CD14-positive monocyte (primary cell): ENCODE data around the gene ZRANB1. TPM values are rescaled to one million over a fixed set of nuclear protein-coding genes. Genes with fewer than 3 reads are reported as not detected.

Experiments used
- DNase-seq, 3 donors: peaks; one replicate each; pipeline ENCODE4 v3.0.0-alpha.2; 2011 to 2022
- H2AFZ ChIP-seq: 2 replicates; pipeline ENCODE4 v1.6.0; 2012; ENCODE audit warnings: mild to moderate bottlenecking, low read depth, low read length, inconsistent platforms; ENCODE audit not compliant: insufficient read depth, poor library complexity, severe bottlenecking
- H3K27ac ChIP-seq, 2 donors: 1 replicate in 1 of 2; 2 replicates in 1 of 2; pipeline ENCODE4 v1.5.1; 2012 to 2013; ENCODE audit warnings: low read length in 2 of 2, control low read depth in 1 of 2, inconsistent platforms in 1 of 2, low read depth in 1 of 2, mild to moderate bottlenecking in 1 of 2
- H3K27me3 ChIP-seq, 2 donors: one replicate each; pipeline versions ENCODE4 v1.6.0 to v1.6.1; 2011 to 2013; ENCODE audit warnings: low read length in 2 of 2; ENCODE audit not compliant: control insufficient read depth in 2 of 2, insufficient read depth in 2 of 2
- H3K36me3 ChIP-seq, 2 donors: replicated peaks in 1 of 2; 1 replicate in 1 of 2; 2 replicates in 1 of 2; pipeline versions ENCODE4 v1.5.1 to v1.6.1; 2012 to 2013; ENCODE audit warnings: low read length in 2 of 2, control low read depth in 1 of 2, inconsistent platforms in 1 of 2, mild to moderate bottlenecking in 1 of 2; ENCODE audit not compliant: insufficient read depth in 2 of 2, control insufficient read depth in 1 of 2
- H3K4me1 ChIP-seq, 2 donors: 1 replicate in 1 of 2; 2 replicates in 1 of 2; pipeline versions ENCODE4 v1.5.1 to v1.6.1; 2012 to 2013; ENCODE audit warnings: low read length in 2 of 2, control low read depth in 1 of 2, inconsistent platforms in 1 of 2, mild to moderate bottlenecking in 1 of 2, moderate library complexity in 1 of 2; ENCODE audit not compliant: insufficient read depth in 2 of 2, control insufficient read depth in 1 of 2
- H3K4me2 ChIP-seq: replicated peaks from 2 replicates; pipeline ENCODE3; 2012; ENCODE audit warnings: low read length, moderate library complexity, mild to moderate bottlenecking; ENCODE audit not compliant: poor library complexity, severe bottlenecking; ENCODE audit errors: extremely low read depth
- H3K4me3 ChIP-seq, 3 experiments: fragments of 200-600 bp in 1 of 3; sonication (generic) in 1 of 3; replicated peaks in 1 of 3; 1 replicate in 2 of 3; 2 replicates in 1 of 3; pipeline ENCODE4 v1.5.1; 2011 to 2013; ENCODE audit warnings: low read length in 3 of 3, mild to moderate bottlenecking in 3 of 3, control low read depth in 2 of 3, low read depth in 2 of 3, inconsistent platforms in 1 of 3, moderate library complexity in 1 of 3
- H3K79me2 ChIP-seq: 2 replicates; pipeline ENCODE4 v1.6.0; 2012; ENCODE audit warnings: mild to moderate bottlenecking, control low read depth, inconsistent platforms, low read length, moderate library complexity; ENCODE audit not compliant: insufficient read depth
- H3K9ac ChIP-seq: 2 replicates; pipeline ENCODE4 v1.6.0; 2017; ENCODE audit warnings: low read length, mild to moderate bottlenecking; ENCODE audit not compliant: insufficient read depth, poor library complexity, severe bottlenecking
- H3K9me3 ChIP-seq, 2 donors: replicated peaks in 1 of 2; 1 replicate in 1 of 2; 2 replicates in 1 of 2; pipeline versions ENCODE4 v1.5.1 to v1.6.1; 2012 to 2013; ENCODE audit warnings: low read length in 2 of 2, control low read depth in 1 of 2; ENCODE audit not compliant: control insufficient read depth in 1 of 2, insufficient read depth in 1 of 2
- H4K20me1 ChIP-seq: 2 replicates; pipeline ENCODE4 v1.6.0; 2012; ENCODE audit warnings: mild to moderate bottlenecking, low read length, control low read depth, moderate library complexity; ENCODE audit not compliant: insufficient read depth
- H3K27ac Mint-ChIP-seq, 7 donors: one replicate each; pipeline ENCODE4 v1.8.0; 2020; ENCODE audit warnings: mild to moderate bottlenecking in 7 of 7, mixed read lengths in 7 of 7, moderate library complexity in 6 of 7, inconsistent platforms in 2 of 7
- H3K27me3 Mint-ChIP-seq, 3 donors: one replicate each; pipeline ENCODE4 v1.8.0; 2021 to 2022; ENCODE audit warnings: low read depth in 3 of 3, mild to moderate bottlenecking in 3 of 3, mixed read lengths in 3 of 3, moderate library complexity in 3 of 3, inconsistent platforms in 1 of 3
- H3K36me3 Mint-ChIP-seq, 2 donors: one replicate each; pipeline ENCODE4 v1.8.0; 2020; ENCODE audit warnings: mixed read lengths in 2 of 2, inconsistent platforms in 1 of 2, mild to moderate bottlenecking in 1 of 2
- H3K4me1 Mint-ChIP-seq: one replicate; pipeline ENCODE4 v1.8.0; 2020; ENCODE audit warnings: mild to moderate bottlenecking, mixed read lengths
- H3K4me3 Mint-ChIP-seq, 2 donors: one replicate each; pipeline ENCODE4 v1.8.0; 2020; ENCODE audit warnings: mild to moderate bottlenecking in 2 of 2, mixed read lengths in 2 of 2, moderate library complexity in 1 of 2
- H3K9me3 Mint-ChIP-seq, 7 donors: one replicate each; pipeline ENCODE4 v1.8.0; 2020 to 2022; ENCODE audit warnings: mixed read lengths in 7 of 7, mild to moderate bottlenecking in 6 of 7, moderate library complexity in 6 of 7, inconsistent platforms in 2 of 7
- CTCF ChIP-seq: fragments of 200-600 bp; IDR thresholded peaks from one replicate; pipeline ENCODE4 v1.8.0; 2022; ENCODE audit warnings: antibody characterized with exemption, mild to moderate bottlenecking
- WGBS: methylation state at CpG from one replicate; pipeline ENCODE4 v1.1.5; 2013; ENCODE audit warnings: missing lambda C conversion rate; ENCODE audit not compliant: insufficient coverage; 5-methylcytosine and 5-hydroxymethylcytosine counted together
- intact Hi-C, 2 donors: fragments of 100-400 bp; cut with micrococcal nuclease; formaldehyde crosslinking; loops; one replicate each; pipeline versions ENCODE4 v1.15.0 to v1.15.1; 2023
- polyA plus RNA-seq, 3 donors: library from polyadenylated mRNA; depleted of rRNA in 1 of 3; unstranded in 2 of 3; stranded (reverse) in 1 of 3; fragments of 300-500 nt in 2 of 3; fragments of >200 nt in 1 of 3; fragmentation: Illumina TruSeq in 2 of 3; gene quantifications; 1 replicate in 2 of 3; 2 replicates in 1 of 3; pipeline ENCODE4 v1.2.3, GENCODE V29; 2012 to 2021

The ZRANB1 gene
- polyA plus RNA-seq, 3 donors, result 2.7 to 5.6 (median 3.1) TPM

- Mint-ChIP-seq H3K36me3 (peaks cover 0 to 2% of the 10 kb centered on the region in 2 donors), H3K4me1 (peaks cover 47% of the 10 kb centered on the region), H3K4me3 (peak overlapping the region; percentile 72 to 91), H3K27ac (peak overlapping the region; percentile 70 to 86 (median 81)), H3K27me3 (peaks cover 0 to 2% (median 2%) of the 10 kb centered on the region in 3 donors), H3K9me3 (no peaks in the 10 kb centered on the region)
- H3K27ac ChIP-seq, result peak overlapping the region; percentile 47 to 82
- TF ChIP-seq CTCF, result no peak
- H3K79me2 ChIP-seq, result peaks cover 40% of the 10 kb centered on the region
- intact Hi-C loops, result loop anchor here (5.0 to 10.0 kb wide), 8 partner anchors 46 to 801 kb away; partner anchors contain the start of genes EDRF1 (in 2 of the 2), ABRAXAS2 (in 1 of the 2) and EEF1AKMT2 (in 1 of the 2)
- peak overlapping the region; percentile 80 for H2AFZ ChIP-seq
- peak in 1 of 3 donors; percentile 10 for DNase-seq
- peak overlapping the region; percentile 80 for H3K9ac ChIP-seq
- H3K9me3 ChIP-seq, result no peaks in the 10 kb centered on the region
- no peaks in the 10 kb centered on the region for H3K27me3 ChIP-seq
- WGBS, result 5% methylated on average over 10 of the region's 13 CpGs
- H3K36me3 ChIP-seq, result no peaks in the 10 kb centered on the region
- H3K4me3 ChIP-seq, result peak overlapping the region; percentile 64 to 93 (median 73)
- peaks cover 33 to 37% of the 10 kb centered on the region in 2 donors for H3K4me1 ChIP-seq
- peak overlapping the region; percentile 96 for H3K4me2 ChIP-seq
- H4K20me1 ChIP-seq, result peaks cover 34% of the 10 kb centered on the region
Measured at GRCh38 chr10:124916098-124916584, 25.8 kb upstream of the ZRANB1 start.

GRCh38 chr10:124916585-124917427 is 25.1 kb upstream of the ZRANB1 start:
- peaks cover 0 to 2% of the 10 kb centered on the region in 2 donors for H3K36me3 Mint-ChIP-seq
- H2AFZ ChIP-seq, result peak overlapping the region; percentile 80
- intact Hi-C loops, result loop anchor here (5.0 to 10.0 kb wide), 8 partner anchors 45 to 800 kb away; partner anchors contain the start of genes EDRF1 (in 2 of the 2), ABRAXAS2 (in 1 of the 2) and EEF1AKMT2 (in 1 of the 2)

More at GRCh38 chr10:124916585-124917427, 25.1 kb upstream of the ZRANB1 start:
- peak overlapping the region; percentile 82 to 89 (median 85) for H3K27ac Mint-ChIP-seq
- peaks cover 41% of the 10 kb centered on the region for H3K4me1 Mint-ChIP-seq
- peak; percentile 96 to 97 (median 96) for DNase-seq
- Histone ChIP-seq H4K20me1 (peaks cover 41% of the 10 kb centered on the region), H3K4me3 (peak overlapping the region; percentile 73 to 93 (median 86)), H3K36me3 (no peaks in the 10 kb centered on the region), H3K27ac (peak overlapping the region; percentile 56 to 85), H3K79me2 (peaks cover 47% of the 10 kb centered on the region), H3K27me3 (no peaks in the 10 kb centered on the region), H3K9me3 (no peaks in the 10 kb centered on the region), H3K4me1 (peaks cover 26 to 31% of the 10 kb centered on the region in 2 donors), H3K4me2 (peak overlapping the region; percentile 96), H3K9ac (peak overlapping the region; percentile 80)
- under 1% methylated on average over 126 of the region's 126 CpGs for WGBS
- peak overlapping the region; percentile 72 to 91 for H3K4me3 Mint-ChIP-seq
- TF ChIP-seq CTCF, result no peak
- H3K9me3 Mint-ChIP-seq, result no peaks in the 10 kb centered on the region
- peaks cover 0 to 2% (median 0%) of the 10 kb centered on the region in 3 donors for H3K27me3 Mint-ChIP-seq
